NK-92 (cell line): ENCODE results near the gene UBE2E2.

Source experiments
- DNase-seq: peaks from one replicate; lab custom pipeline; 2025; ENCODE audit not compliant: unreplicated experiment; lab: John Stamatoyannopoulos, UW

The UBE2E2 gene

DNA sequence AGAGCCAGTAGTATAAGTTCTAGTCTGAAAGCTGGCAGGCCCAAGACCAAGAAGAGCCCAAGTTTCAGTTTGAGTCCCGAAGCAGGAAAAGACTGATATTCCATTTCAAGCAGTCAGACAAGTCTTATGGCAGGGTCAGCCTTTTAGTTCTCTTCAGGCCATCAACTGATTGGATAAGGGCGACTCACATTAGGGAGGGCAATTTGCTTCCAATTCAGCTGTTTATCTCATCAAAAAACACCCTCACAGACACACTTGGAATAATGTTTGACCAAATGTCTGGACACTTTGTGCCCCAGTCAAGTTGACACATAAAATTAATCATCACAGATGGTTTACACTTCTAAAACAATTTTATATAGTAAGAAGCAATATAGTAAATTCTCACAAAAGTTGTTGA lies 69.7 kb downstream of the UBE2E2 start:
- no peak for DNase-seq

- no peak for DNase-seq
These were observed 71.9 kb downstream of the UBE2E2 start for GRCh38 chr3:23275061-23275460.

GRCh38 chr3:23275814-23276213 lies 72.7 kb downstream of the UBE2E2 start:
- DNase-seq: no peak

DNA sequence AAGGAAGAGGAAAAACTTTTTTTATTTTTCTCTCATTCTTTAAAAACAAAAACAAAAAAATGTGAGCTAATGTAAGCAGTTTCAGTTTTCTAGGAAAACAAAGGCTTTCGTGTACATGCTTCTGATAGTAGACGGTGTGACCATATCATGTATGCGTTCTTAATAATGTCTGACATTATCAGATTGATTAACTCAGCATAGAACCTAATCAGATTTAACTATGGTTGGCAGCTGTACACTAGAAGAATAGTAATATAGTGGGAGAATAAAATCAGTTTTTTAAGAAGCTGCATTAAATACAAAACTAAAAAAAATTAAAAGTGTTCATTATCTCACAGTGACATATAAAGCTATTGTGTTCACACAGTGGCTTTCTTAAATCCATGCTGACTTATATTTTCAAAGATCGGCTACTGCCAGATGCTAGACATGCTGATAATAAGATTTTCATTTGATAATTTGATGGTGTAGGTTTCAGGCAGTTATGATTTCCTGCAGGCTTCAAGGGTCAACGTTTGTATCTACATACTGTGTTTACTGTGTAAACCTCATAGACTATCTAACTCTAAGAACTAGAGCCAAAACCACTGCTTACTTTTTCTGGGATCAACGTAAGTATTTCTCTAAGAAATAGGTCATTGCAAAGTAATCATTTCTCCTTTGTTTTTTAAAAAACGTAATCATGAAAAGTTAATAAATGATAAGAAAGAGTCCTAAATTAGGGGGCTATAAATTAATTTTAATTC lies 74.0 kb downstream of the UBE2E2 start:
- DNase-seq: no peak

GRCh38 chr3:23277688-23278087 lies 74.6 kb downstream of the UBE2E2 start:
- DNase-seq: no peak

DNA sequence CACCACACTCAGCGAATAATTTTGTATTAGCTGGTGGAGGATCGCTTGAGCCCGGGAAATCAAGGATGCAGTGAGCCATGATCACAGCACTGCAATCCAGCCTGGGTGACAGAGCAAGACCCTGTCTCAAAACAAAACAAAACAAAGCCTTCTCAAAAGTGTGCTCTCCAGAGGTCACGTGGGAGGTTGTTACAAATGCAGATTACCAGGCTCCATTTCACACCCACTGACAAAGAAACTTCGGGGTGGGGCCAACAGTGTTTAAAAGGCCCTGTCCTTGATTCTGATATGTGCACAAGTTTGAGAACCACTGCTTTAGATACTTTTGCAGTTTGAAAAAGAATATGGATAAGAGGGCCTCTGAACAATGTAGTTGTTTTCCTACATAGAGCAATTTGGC lies 80.5 kb downstream of the UBE2E2 start:
- DNase-seq: no peak

- no peak for DNase-seq
These were observed 85.2 kb downstream of the UBE2E2 start for GRCh38 chr3:23288286-23288685.

GRCh38 chr3:23288715-23289114 lies 85.6 kb downstream of the UBE2E2 start:
- no peak for DNase-seq

DNA sequence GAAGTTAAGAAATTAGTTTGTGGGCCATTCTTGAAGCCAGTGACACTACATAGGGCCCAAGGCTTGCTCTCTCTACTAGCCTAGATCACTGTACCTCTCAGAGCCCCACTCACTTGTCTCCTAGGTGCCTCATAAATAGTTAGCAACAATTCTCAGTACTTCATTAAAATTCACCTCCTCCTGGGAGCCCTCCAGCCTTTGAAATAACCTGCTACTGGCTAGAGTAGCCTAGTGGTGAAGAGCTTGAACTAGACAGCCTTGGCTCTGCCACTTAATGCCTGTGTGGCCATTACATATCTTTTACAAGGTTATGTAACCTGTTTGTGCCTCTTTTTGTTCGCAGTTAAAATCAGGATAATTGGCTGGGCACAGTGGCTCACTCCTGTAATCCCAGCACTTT lies 89.3 kb downstream of the UBE2E2 start:
- DNase-seq: no peak

DNA sequence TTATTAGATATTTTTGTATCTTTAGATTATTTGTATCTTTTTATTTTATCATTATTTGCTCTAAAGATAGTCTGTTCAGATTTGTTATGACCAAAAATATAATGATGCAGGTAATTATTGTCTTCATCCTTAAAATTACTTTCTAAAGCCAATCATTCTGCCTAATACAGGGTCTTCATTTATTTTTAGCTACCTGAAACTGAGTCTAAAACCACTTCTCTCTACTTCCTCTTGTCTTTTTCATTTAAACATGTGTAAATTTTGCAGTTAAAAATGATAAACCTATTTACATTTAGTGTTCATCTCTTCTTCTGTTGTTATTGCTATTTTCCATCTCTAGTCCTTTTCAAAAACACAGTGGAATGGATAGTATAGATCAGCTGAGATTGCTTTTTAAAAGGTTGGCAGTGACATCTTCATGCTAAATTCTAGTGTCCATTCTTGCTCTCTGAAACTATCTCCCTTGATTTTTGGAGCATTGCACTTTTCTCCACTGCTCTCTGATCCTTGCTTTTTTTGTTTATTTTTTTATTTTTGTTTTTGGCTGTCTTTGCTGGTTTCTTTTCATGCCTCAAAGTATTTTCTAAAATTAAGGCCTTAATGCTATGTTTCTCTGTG lies 91.8 kb downstream of the UBE2E2 start:
- DNase-seq: no peak

- no peak for DNase-seq
These were observed 98.7 kb downstream of the UBE2E2 start for GRCh38 chr3:23301819-23302218.

DNA sequence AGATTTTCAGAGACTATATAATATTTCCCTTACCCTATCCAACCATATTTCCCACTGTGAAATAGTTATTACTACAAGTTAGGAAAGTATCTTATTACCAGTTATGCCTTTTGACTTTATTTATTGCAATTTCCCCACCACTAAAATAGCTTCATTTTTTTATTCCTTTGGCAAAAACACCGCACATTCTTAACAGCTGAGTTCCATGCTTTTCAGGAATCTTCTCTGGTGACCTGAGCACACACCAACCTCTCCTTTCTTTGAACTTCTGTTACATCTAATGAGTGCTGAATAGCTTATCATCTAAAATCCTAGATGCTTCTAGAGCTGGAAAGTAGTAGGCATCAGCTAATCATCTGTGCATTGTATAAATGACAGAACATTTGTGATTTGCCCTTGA lies 99.1 kb downstream of the UBE2E2 start:
- DNase-seq: no peak

- DNase-seq: no peak
These were observed 100.6 kb downstream of the UBE2E2 start for GRCh38 chr3:23303601-23304217.

DNA sequence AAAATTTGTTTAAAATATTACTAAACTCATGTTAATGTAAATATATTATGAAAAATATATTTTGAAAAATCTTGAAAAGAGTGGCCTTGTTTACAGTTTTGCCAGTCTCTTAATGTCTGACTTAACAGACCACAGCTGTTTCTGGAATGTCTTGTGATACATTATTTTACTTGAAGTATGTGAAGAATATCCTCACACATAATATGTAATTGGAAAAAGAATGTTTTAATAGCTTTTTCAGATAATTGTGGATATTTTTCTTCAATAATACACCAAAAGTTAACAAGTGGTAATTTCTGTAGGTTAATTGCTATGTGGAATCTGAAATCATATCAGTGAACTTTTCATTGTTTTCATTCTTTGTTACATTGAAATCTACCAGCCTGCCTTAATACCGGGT lies 101.3 kb downstream of the UBE2E2 start:
- no peak for DNase-seq

DNA sequence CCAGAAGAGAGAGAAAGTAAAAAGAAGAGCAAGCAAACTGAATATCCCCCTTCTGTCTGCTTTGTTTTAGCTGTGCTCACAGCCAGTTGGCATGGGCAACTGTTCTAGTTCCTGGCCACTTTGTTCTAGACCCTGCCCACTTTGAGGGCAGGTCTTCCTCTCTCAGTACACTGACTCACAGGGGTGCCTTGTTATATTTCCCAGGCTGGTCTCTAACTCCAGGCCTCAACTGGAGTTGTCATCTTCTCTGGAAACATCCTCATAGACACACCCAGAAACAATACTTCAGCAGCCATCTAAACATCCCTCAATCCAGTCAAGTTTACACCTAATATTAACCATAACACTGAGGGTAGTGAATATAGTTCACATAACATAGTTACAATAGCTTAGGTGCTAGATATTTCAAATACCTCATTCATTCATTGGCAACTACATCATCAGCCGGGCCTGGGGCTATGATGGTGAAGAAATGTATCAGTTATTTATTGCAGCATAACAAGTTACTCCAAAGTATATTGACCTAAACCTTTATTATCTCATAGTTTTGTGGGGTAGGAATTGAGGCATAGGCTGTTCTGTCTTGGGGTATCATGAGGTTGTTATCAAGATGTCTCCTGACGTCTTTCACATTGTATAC lies 106.0 kb downstream of the UBE2E2 start:
- no peak for DNase-seq

DNA sequence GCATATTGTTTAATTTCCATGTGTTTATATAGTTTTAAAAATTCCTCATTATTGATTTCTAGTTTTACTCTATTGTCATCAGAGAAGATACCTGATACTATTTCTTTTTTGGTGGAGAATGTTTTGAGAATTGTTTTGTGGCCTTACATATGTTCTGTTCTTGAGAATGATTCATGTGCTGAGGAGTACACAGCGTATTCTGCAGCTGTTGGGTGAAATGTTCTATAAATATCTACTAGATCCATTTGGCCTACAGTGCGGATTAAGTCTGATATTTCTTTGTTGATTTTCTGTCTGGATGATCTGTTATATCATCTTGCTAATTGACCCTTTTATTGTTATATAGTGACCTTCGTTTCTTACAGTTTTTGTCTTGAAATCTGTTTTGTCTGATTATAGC lies 109.7 kb downstream of the UBE2E2 start:
- no peak for DNase-seq

DNA sequence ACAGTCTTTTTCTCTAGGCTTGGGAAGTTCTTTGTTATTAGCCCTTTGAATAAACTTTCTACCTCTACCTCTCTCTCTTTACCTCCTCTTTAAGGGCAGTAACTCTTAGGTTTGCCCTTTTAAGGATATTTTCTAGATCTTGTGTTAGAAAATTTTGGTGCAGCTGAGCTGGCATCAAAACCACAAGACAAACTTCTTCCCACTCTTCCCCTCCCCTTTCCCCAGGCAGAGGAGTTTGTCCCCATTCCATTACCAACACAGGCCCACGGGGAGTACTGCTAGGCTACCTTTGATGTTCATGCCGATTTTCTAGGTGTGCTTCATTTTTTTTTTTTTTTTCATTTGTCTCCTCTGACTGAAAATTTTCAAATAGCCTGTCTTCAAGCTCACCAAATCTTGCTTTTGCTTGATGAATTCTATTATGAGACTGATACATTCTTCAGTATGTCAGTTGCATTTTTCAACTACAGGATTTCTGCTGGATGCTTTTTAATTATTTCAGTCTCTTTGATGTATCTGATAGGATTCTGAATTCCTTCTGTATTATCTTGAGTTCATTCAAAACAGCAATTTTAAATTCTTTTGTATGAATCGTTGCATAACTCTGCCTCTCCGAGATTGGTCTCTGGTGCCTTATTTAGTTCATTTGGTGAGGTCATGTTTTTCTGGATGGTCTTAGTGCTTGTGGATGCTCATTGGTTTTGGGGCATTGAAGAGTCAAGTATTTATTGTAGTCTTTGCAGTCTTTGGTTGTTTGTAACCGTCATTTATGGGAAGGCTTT lies 112.0 kb downstream of the UBE2E2 start:
- DNase-seq: no peak

DNA sequence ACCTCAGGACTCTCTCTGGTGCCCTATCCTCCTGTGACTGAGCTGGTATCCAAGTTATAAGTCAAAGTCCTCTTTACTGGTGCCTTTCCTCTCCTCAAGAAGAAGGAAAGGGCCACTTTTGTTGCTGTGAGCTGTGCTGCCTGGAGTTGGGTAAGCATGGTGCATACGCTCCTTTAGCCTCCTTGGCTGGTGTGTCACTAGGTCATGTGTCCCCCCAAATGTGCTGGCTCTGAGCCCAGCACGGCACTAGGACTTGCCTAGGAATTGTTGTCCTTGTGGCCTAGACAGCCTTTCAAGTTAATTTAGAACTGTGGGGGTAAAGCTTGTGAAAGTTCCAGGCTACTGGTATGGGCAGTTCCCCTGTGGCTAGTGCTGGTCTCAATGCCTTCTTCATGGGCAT lies 113.8 kb downstream of the UBE2E2 start:
- no peak for DNase-seq

DNA sequence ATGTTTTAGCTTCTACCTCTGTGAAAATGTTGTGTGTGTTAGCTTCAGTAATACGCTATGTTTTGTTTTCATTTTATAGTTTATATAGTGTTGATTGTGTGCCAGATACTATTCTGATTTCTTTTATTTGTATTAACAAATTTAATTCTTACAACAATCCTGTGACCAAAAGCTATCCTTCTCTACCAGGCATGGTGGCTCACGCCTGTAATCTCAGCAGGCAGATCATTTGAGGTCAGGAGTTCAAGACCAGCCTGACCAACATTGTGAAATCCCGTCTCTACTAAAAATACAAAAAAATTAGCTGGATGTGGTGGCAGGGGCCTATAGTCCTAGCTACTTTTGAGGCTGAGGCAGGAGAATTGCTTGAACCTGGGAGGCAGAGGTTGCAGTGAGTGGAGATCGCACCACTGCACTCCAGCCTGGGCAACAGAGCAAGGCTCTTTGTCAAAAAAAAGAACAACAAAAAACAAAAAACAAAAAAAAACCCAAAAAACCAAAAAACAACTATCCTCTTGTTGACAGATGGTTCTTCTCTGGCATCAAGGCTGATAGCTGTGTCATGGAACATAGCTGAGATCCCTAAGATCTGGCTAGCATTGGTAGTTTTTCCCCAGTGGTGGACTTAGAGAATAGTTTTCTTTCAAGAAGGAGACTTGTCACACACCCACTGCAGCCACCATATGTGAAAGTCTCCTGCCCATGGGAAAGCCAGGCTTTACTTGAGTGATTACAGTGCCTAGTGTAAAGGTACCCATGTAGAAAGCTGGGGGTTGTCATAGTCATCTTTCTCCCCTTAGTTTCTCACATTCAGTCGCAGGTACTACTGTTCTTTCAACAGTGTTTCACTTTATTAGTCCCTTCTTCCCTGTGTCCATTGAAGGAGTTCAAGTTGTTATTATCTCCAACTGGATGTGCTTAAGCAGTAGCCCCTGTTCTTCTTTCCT lies 116.5 kb downstream of the UBE2E2 start:
- DNase-seq: no peak
